ENCODE measurements around the gene ELMO3. TPM values are rescaled to one million over a fixed set of nuclear protein-coding genes. Genes with fewer than 3 reads are reported as not detected.

Gene ELMO3
- total RNA-seq, 1 donor from 2014 or later: 6.9 TPM

DNA sequence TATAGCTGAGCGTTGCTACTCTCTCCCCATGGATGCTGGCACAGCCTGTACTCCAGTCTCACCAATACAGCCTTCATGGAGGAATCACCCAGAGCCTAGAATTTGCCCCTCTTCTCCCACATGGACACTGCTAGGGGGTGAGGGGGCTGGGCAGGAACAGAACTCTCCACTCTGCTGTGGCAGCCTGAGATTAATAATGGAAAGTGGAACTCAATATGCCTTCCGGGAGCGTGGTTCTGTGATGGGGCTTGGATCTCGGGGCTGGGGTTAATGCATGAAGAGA, 51.1 kb downstream of the ELMO3 start:
- H3K36me3 Mint-ChIP-seq (ENCODE audit: low read depth): peaks cover 1% of the 10 kb centered on the region
- H3K27ac Mint-ChIP-seq: no peak overlapping the region
- ATAC-seq (ENCODE audit: low read depth) (no peak), DNase-seq (no peak)
- ChIA-PET POLR2A (interaction anchor here (7.7 kb wide), 1 partner anchor 22 kb away, joined by 120 read pairs; the partner anchor contains the start of gene TMEM208), CTCF (no interaction called here)
- H3K9me3 Mint-ChIP-seq: no peaks in the 10 kb centered on the region
- TF ChIP-seq, protein P1, sequence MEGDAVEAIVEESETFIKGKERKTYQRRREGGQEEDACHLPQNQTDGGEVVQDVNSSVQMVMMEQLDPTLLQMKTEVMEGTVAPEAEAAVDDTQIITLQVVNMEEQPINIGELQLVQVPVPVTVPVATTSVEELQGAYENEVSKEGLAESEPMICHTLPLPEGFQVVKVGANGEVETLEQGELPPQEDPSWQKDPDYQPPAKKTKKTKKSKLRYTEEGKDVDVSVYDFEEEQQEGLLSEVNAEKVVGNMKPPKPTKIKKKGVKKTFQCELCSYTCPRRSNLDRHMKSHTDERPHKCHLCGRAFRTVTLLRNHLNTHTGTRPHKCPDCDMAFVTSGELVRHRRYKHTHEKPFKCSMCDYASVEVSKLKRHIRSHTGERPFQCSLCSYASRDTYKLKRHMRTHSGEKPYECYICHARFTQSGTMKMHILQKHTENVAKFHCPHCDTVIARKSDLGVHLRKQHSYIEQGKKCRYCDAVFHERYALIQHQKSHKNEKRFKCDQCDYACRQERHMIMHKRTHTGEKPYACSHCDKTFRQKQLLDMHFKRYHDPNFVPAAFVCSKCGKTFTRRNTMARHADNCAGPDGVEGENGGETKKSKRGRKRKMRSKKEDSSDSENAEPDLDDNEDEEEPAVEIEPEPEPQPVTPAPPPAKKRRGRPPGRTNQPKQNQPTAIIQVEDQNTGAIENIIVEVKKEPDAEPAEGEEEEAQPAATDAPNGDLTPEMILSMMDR (IDR thresholded peaks at IDR 0.05): no peak
- H3K4me3 Mint-ChIP-seq: peak overlapping the region; percentile 78
- peaks cover 2% of the 10 kb centered on the region for H3K27me3 Mint-ChIP-seq
- peaks cover 34% of the 10 kb centered on the region for H3K4me1 Mint-ChIP-seq
- intact Hi-C loops (cut with micrococcal nuclease): no loop called here

DNA sequence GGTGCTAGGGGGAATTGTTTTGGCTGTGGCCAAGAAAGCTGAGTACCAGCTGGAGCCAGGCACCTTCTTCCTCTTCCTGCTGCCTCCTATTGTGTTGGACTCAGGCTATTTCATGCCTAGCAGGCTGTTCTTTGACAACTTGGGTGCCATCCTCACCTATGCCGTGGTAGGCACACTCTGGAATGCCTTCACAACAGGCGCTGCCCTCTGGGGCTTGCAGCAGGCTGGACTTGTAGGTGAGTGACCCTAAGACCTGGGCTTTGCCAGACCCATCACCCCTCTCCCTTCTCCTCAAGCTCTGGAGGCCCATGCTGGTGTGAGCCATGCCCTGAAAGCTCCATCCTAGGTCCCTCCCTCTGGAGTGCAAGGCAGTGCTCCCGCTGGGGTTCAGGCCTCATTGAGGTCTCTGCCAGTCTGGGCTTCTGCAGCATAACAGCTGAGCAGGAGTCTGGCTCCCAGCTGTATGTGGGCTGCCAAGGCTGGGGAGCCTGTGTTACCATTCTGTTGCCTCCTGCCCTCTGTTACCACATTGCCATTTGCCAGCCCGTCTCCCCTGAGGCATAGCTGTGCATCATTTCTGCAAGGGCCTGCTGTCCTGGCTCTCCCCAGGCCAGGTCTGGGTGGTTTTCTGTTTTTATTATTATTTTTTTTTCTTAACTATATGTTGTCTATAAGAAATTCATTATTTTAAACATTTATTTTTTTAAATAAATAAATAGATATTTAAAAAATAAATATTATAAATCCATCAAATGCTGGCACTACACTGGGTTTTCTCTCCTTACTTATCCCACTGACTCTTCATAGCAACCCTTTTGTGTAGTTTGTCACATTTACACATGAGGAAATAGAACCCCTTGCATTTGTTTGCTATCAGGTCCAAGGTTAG, 53.9 kb downstream of the ELMO3 start:
- H3K9me3 Mint-ChIP-seq: no peaks in the 10 kb centered on the region
- H3K4me1 Mint-ChIP-seq: peaks cover 16% of the 10 kb centered on the region
- TF ChIP-seq, protein P1 (IDR thresholded peaks at IDR 0.05): no peak
- H3K27me3 Mint-ChIP-seq: peaks cover 2% of the 10 kb centered on the region
- no peak overlapping the region for H3K4me3 Mint-ChIP-seq
- no peak for DNase-seq
- intact Hi-C loops (cut with micrococcal nuclease): no loop called here
- H3K27ac Mint-ChIP-seq: no peak overlapping the region
- ATAC-seq (ENCODE audit: low read depth): no peak
- POLR2A ChIA-PET: no interaction called here
- CTCF ChIA-PET: no interaction called here
- H3K36me3 Mint-ChIP-seq (ENCODE audit: low read depth): peaks cover 1% of the 10 kb centered on the region

Other genes starting within 250 kb of the ELMO3 start
- gene CES3, start 237.9 kb upstream of the ELMO3 start, total RNA-seq: 0.29 and 0.61 TPM in 2 replicates
- 7.1 and 10.2 TPM in 2 replicates for gene CES4A, start 210.5 kb upstream of the ELMO3 start, total RNA-seq
- gene CBFB, start 170.0 kb upstream of the ELMO3 start, total RNA-seq: 66.6 and 67.3 TPM in 2 replicates
- 13.8 and 16.9 TPM in 2 replicates for gene PHAF1, start 89.2 kb upstream of the ELMO3 start, total RNA-seq
- 0.64 and 0.93 TPM in 2 replicates for gene B3GNT9, start 48.1 kb upstream of the ELMO3 start, total RNA-seq
- 31.5 and 37.3 TPM in 2 replicates for gene TRADD, start 39.2 kb upstream of the ELMO3 start, total RNA-seq
- 5.6 and 6.5 TPM in 2 replicates for gene FBXL8, start 39.2 kb upstream of the ELMO3 start, total RNA-seq
- 5.9 and 7.3 TPM in 2 replicates for gene HSF4, start 34.4 kb upstream of the ELMO3 start, total RNA-seq
- 0.64 and 0.91 TPM in 2 replicates for gene NOL3, start 28.6 kb upstream of the ELMO3 start, total RNA-seq
- 10.6 and 18.7 TPM in 2 replicates for gene MATCAP1, start 15.2 kb upstream of the ELMO3 start, total RNA-seq
- not detected in 2 replicates for gene EXOC3L1, start 9.0 kb upstream of the ELMO3 start, total RNA-seq
- gene E2F4, start 7.0 kb upstream of the ELMO3 start, total RNA-seq: 117 and 128 TPM in 2 replicates
- gene TMEM208, start 28.0 kb downstream of the ELMO3 start, total RNA-seq: 37.1 and 41.3 TPM in 2 replicates
- 45.5 and 50.4 TPM in 2 replicates for gene FHOD1, start 48.4 kb downstream of the ELMO3 start, total RNA-seq
- gene SLC9A5, start 49.8 kb downstream of the ELMO3 start, total RNA-seq: 1.9 and 2.5 TPM in 2 replicates
- gene PLEKHG4, start 80.4 kb downstream of the ELMO3 start, total RNA-seq: 7.8 TPM in 2 replicates
- gene KCTD19, start 127.6 kb downstream of the ELMO3 start, total RNA-seq: not detected in 2 replicates
- 0.49 and 0.69 TPM in 2 replicates for gene LRRC36, start 127.7 kb downstream of the ELMO3 start, total RNA-seq
- gene TPPP3, start 194.4 kb downstream of the ELMO3 start, total RNA-seq: 0.15 TPM in 1 of 2 replicates, not detected in the other
- gene ZDHHC1, start 217.3 kb downstream of the ELMO3 start, total RNA-seq: 2.8 and 3.8 TPM in 2 replicates
- gene HSD11B2, start 232.0 kb downstream of the ELMO3 start, total RNA-seq: 0.49 TPM in 1 of 2 replicates, not detected in the other

Measured in activated B cell treated with CpG ODN at 0.5 μM for 24 hours (primary cell).